Stimulated activated CD8-positive, alpha-beta memory T cell treated with anti-CD3 and anti-CD28 coated beads, Interleukin-4, amount 100 ng/mL, for 4 hours (primary cell): Measurements from ENCODE around the gene CPNE8.

Experiments
- DNase-seq, 2 donors: peaks; one replicate each; pipeline ENCODE4 v3.0.0-alpha.2; 2020; ENCODE audit warnings: low read depth in 2 of 2, low spot score in 1 of 2

CPNE8 gene

DNA sequence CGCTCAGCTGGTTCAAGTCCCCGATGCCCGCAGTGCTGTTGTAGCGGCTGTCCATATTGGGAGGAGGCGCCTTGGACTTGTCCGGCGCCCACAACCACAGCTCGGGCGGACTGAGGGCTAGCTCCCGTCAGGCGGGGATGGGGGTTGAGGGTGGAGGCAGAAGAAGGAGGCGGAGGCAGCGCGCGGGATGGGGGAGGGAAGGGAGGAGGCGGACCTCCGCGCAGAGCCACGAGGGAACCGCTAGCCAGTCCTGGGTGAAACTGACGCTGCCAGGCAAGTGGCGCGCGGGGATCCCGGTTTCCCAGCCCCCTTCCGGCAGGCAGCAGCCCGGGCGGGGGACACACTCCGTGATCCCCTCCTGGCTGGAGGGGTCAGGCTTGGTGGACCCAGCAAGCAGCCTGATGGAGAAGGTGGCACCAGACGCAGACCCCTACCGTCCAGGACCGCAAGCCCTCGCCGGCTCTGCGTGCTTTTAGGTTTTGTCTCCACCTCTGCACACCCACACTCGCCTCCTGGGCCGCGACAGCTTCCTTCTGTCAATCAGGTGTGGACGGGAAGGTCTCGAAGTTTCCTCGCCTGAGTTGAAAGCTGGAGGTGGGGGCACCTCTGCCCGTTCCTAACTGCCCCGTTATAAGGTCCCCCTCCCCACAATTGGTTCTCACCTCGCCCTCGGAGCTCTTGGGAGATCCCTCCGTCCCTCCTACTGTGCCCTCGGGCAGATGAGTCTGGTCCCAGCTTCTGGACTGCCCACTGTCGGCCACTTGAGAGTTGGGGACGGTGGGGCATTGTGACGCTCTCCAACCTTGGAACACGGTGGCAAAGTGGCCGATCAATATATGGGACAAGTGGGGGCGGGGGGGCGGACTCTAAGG is at the start of gene CPNE8:
CPNE8 (minus strand) TSS at position 112 of the 872 bp plus-strand sequence; CDS start at position 55, 57 bp downstream.
- DNase-seq, result no peak

DNA sequence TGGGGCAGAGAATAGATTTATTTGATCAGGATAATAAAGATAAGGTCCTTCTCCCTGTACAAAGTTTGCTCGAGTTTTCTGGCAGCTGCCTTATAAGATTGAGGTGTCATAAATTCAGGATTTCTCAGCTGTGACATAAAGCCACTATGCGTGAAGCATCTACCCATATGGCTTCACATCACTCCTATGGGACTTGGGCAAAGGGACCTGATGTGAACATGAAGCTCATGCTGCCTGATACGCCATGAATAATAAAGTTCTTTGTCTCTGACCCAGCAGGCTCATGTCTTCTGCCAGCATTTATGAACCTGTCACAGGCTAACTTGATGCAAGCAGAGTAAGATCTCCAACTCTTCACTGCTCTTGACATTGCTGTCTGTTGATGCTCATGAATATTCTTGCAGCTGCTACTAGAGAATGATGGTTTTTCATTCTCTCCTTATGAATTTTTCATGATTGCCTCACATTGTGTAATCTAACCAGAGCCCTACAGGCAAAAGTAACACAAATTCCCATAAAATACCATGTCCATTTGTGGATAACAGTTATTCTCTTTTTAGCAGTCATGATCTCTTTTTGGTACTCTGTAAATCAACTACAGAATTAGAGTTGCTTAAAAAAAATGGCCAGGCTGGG is 49.0 kb upstream of the CPNE8 start:
- no peak for DNase-seq

DNA sequence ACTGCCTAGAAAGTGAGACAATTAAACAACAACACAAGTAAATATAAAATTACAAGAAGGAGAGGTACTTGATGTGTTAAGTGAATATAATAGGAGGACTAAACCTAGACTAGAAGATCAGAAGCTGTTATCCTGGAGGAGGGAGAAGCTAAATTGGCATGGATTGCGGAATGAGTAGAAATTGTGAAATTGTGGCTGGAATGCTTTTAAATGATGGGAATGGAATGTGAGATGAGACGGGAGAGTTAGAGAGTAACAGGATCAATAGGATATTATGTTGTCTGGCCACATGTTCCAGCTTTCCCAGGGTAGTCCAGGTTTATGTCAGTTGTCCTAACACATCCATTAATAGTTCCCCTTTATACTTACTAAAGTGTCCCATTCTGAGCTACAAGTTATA is 44.0 kb upstream of the CPNE8 start:
- no peak for DNase-seq

DNA sequence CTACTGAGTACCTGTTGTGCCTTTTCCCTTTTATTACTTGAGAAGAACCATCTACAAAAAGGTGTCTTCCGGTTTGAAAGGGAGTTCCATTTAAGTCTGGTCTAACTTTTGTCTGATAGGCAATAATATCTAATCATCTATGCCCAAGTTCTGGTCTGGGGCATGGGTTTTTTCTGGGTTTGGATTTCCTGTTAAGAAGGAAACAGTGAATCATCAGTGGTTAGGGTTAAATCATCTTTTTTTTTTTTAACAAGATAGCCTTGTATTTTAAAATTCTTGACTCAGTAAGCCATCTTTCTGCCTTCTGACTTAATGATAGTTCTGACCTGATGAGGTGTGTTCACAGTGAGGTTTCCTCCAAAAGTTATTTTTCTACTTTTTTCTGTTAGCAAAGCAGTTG is 29.3 kb upstream of the CPNE8 start:
- DNase-seq, result no peak

DNA sequence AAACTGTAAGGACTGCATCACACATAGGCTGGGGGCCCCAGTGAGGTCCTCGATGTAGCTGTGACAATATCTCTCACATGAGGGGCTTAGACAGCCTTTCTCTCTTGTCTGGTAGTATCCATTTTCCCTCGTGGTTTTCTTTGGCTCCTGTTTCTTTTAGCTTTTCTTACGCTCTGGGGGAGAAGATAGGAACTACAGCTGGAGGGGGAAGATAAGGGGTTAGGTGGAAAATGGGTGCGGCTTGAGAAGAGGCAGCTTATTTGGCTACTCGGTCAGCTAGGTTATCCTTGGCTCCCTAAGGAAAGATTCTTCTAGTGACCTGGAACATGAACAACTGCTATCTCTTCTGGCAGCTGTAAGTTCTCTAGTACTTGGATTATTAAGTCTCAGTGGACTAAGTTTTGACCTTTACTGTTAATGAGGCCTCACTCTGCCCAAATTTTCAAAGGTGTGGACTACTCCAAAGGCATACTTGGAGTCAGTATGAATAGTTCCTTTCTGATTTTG is 28.7 kb upstream of the CPNE8 start:
- no peak for DNase-seq

DNA sequence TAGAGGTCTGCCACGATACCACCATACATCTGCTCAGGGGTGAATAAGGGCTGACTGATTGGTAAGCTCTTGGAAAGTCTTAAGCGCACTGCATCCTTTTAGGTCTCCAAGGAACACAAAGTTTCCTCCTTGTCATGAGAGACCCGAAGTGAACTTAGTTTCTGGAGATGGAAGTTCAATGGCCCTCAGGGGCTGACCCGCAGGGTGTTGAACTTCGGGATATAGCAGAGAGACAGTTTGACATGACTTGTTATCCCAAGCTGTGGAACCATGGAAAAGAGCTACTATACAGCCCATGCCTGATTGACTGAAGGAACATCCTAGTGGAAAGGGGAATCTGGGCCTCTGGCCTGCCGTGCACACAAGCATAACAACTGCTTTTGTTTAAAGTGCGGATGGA is 26.9 kb upstream of the CPNE8 start:
- no peak for DNase-seq

DNA sequence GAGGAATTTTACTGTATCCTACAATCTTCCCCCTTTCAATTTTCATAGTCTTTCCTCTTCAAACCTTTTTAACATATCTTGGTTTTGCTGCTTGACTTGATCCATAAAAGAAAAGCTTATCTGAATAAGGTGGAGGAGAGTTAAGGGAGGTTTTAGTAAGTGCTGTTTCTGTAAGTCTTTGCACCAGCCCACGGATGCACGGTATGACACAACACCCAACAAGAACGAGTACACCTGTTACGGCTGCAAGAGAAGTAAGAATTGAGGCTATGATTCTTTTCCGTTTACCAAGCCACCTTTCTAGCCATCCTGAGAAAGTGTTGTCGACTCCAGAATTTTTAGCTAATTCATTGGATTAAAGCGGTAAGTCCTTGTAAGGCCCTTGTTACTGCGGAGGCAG is 26.1 kb upstream of the CPNE8 start:
- no peak for DNase-seq

DNA sequence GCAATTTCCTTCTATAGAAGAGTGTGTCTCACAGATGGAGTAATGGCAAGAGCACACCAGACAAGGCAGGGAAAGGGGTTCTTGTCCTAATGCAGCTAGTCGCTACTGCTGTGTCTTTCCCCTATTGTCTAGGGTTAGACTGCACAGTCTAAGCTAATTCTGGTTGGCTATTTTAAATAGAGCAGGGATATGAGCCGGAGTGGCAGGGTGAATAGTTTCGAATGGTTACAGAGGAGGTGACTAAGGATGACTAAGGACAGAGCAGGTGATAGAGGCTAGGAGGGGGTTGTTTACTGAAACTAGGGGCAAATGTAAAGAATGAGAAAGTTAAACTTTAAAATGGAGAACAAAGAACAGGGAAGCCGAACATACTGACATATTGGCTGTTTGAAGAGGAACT is 25.6 kb upstream of the CPNE8 start:
- DNase-seq, result no peak

DNA sequence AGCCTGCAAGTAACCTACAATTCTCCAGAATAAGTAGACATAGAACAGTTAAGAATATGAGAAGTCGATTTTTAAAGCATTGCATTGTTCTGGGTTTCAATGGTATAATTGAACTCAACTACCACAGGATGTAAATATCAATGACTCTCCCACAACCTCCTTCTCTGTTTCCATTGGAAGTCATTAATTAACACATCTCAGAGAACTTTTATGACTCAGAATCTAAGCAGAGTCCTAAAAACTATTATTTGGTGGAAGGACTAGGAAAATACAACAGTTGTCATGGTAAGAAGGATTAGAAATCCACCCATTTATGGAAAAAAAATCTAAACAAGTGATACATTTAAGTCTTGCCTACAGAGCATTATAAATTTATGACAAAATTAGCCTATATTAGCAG is 21.1 kb upstream of the CPNE8 start:
- DNase-seq, result no peak

DNA sequence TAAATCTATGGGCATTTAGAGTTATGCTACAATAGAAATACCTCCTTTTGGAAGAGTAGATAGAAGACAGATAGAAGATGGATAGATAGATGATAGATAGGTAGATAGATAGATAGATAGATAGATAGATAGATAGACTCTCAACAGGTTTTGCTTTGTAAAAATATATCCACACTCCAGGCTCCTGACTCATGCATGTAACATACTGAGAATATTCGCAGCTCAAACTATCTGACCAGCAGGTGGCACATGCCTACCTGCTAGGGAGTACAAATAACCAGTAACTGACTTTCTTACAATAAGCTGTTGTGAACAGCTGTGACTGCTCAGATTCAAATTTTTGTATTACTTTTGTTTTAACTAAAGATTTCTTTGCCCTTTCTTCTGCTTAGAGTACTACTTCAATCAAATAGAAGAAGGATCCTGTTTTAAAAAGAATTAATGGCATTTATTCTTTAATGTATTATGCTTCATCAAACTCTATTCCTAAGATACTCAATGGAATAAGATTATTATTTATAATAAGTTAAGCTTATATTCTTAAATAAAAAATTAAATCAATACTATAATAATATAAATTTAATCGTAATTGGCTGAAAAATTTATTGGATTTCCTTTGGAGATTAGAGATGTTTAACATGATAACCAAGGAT is 15.8 kb upstream of the CPNE8 start:
- no peak for DNase-seq

DNA sequence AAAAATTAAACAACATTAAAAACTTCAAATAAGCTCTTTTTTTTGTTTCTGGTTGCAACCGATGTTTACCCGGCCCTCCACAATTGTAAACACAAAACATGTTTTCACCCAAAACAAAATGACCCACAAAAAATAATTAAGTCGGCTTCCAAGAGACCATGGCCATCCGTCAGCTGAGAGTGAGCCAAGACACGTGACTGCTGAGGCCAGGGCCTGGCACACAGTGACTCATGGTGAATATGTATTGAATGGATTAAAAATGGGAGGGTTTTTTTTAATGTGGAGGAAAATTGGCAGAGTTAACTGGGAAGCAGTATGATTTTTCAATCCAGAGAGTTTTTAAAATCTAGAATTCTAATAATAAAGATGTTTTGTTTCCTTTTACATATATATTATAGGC is 13.8 kb upstream of the CPNE8 start:
- DNase-seq, result no peak

DNA sequence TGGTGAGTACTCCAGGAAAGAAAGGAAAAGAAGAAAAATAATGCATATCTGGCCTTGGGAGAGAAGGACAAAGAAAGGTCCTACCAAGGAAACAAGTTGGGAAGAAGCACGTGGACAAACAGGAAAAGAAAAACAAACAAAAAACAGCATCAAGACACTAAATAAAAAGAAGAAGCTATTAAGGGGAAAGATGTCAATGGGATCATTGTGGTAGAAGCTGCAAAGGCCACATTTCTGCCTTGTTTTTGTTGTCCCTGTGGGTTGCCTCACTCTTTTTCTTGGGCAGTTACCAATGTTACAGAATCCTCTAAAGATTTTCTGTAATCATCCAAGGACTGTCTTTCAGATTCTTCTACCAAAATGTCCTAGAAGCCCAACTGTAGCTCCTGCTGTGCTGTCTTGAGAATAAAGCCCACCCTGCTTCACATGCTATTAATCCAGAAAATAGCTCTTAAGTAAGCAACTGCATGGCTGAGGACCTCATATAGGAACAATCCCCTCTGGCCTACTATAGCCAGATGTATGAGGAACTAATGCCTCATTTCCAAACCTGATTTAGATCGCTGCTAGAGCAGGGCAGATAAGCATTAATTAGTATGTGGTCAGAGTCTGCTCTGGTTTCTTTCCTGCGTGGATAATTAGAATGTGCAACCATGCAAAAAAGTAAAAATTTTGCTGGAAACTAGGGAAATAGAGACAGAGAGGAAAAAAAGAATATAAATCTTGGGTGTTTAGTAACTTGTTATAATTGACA is 10.2 kb upstream of the CPNE8 start:
- no peak for DNase-seq

DNA sequence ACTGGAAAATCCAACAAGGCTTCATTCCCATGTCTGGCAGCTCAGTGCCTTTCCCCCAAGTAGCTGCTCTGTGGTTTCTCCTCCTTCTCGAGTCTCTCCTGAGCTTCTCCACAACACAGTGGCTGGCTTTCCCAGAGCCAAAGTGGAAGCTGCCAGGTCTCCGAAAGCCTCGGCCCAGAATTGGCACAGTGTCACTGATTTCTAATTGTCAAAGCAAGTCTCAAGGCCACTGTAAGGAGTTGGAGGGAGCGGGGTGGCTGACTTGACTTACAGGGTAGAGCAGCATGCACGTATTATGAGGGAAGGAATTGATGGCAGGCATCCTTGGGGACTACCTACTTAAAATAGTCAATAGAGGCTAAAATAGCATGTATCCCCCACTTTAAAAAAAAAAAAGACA is 6.7 kb upstream of the CPNE8 start:
- DNase-seq, result no peak

DNA sequence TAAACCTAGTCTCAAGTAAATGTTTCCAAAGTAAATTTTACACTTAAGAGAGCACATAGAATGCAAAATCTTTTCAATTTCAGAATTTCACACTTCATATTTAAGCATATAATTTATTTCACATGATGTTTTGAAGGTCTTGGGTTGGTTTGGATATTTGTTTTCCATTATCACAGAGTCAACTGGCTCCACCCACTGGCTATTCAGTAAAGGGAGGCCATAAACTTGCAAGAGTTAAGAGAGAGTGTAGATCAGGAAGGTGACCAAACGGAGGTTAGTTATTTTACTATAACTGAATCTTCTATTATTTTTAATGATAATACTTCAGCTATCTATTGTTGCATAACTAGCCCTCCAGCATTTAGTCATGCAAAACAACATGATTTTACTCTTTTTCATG is 6.2 kb upstream of the CPNE8 start:
- no peak for DNase-seq

DNA sequence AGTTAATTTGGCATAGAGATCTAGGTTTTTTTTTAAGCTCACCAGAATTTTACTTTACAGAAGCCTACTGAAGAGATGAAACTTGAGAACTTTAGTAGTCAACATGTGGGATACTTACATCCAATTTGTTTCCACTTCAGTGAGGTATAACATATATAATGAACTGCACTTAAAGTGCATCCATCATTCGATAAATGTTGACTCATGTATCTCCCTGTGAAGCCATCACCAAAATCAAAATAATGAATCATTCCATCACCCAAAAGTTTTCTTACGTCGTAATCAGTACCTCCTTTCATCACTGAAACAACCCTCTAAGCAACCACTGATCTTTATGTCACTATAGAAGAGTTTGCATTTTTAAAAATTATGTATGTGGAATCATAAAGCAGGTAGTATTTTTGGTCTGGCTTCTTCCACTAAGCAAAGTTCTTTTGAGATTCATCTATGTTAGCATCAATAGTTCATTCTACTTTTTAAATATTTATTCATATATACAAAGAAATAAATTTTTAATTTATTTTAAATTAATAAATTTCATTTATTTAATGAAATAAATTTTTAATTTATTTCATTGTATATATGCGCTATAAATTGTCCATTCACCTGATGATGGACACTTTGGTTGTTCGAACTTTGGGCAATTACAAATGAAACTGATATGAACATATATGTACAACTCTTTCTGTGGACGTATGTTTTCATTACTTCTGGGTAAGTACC is 2.0 kb upstream of the CPNE8 start:
- no peak for DNase-seq

DNA sequence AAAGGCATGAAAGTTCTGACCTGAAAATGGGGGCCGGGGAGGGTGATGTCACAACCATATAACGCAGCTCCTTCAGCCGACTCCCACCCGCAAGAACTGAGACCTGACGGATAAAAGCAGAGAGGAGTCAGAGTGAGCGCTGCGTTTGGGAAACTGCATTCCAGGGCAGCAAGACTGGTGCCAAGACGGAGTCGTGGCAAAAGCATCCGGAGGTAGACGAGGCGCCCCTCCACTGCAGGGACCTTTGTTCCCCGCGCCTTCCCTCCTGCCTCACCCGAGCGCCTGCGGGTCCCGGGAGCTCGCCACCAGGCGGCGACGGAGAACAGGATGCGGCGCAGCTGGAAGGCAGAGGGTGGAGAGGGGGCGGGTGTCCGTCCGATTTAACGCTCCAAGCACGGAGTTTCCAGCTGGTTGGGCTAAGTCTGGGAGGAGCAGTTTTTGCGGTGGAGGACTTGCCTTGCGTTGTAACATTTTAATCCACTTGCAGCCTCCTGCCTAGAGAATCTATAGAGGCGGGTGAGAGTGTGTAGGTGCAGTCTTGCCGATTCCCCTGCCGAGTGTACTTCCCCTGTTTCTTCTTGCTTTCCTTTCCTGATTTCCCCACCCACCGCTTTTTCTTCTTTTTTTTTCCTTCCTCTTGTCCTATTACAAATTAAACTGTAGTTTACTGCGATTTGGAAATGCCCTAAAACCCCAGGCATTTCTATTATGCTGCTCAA is 1.2 kb upstream of the CPNE8 start:
- peak in 1 of 2 donors; percentile 24 for DNase-seq

DNA sequence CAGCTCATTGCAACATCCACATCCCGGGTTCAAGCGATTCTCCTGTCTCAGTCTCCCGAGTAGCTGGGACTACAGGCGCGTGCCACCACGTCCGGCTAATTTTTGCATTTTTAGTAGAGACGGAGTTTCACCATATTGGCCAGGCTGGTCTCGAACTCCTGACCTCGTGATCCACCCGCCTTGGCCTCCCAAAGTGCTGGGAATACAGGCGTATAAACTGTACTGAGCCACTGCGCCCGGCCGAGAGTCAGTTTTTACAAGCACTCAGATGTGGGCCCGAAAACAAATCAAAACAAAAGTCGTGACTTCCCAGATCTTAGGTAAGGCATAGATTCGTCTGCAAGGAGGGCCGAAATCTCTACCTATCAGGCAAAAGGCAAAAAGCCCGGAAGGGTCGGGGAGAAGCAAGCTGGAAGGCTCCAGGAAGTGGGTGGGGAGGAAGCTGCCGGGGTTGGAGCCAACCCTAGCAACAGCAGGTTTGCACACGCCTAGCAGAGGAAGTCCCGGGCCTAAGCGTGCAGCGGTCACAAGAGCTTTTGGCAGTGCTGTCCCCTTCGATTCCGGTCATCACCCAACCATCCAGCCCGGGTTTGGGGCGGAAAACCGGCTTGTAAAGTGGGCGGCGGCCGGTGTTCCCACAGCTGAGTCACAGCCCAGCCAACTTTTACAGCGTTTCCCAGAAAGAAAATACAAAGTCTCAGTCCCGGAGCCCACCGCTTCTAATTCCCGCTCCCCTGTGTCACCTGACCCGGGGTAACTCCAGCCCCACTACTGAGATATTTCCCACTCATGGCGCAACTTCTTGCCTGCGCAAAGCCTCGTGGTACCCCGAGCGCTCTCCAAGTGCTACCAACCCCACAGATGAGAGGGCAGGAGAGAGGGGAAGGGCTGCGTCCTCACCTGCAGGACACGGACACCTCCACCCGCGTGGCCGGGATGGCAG is 583 bp downstream of the CPNE8 start:
- no peak for DNase-seq

DNA sequence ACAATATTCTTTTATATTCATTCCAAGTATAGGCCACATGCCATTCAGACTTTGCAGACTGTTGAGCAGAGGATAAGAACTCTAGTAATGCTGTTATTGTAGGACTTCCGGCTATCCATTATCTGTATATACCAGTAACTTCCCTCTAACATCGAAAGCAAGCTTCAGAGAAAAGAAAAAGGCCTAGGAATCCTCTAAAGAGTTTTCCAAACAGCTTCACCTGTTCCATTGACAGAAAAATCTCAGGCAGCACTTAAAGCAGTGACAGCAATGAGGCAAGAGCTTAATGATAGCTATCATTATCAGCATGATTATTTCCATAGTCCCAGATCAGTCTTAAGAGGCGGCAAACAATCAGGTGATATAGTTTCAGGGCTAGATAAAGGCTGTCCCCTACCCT is 1.8 kb downstream of the CPNE8 start:
- no peak for DNase-seq
